ENCODE results near the gene DISP3.

Gene DISP3

GRCh38 chr1:11529763-11530730 lies 51.1 kb downstream of the DISP3 start:
- DNase-seq, result no peak

DNA sequence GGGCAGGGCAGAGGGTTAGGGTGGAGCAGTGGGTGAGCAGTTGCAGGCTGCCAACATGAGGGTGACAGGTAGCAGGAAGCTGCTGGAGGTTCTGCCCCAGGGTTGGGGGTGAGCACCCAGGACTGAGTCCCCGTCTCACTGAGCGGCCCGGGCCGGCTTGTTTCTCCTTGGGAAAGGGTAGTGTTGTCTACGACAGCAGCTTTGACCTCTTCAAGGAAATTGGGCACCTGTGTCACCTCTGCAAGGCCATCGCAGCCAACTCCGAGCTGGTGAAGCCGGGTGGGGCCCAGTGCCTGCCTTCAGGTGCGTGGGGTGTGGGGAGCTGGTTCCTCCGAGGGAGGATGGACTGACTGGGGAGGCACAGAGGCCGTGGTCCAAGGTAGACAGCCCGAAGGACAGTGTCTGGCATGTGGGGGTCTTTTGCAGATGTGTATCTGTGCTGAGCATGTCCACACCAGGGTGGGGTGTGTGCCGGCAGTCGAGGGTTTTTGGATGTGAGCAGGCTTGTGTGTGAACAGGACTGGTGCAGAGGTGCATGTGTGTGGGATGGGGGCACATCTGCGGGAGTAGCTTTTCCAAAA lies 51.9 kb downstream of the DISP3 start:
- no peak for DNase-seq

- no peak for DNase-seq
Measured at GRCh38 chr1:11531314-11531870, 52.4 kb downstream of the DISP3 start.

- DNase-seq, result no peak
Measured at GRCh38 chr1:11531943-11532342, 53.0 kb downstream of the DISP3 start.

DNA sequence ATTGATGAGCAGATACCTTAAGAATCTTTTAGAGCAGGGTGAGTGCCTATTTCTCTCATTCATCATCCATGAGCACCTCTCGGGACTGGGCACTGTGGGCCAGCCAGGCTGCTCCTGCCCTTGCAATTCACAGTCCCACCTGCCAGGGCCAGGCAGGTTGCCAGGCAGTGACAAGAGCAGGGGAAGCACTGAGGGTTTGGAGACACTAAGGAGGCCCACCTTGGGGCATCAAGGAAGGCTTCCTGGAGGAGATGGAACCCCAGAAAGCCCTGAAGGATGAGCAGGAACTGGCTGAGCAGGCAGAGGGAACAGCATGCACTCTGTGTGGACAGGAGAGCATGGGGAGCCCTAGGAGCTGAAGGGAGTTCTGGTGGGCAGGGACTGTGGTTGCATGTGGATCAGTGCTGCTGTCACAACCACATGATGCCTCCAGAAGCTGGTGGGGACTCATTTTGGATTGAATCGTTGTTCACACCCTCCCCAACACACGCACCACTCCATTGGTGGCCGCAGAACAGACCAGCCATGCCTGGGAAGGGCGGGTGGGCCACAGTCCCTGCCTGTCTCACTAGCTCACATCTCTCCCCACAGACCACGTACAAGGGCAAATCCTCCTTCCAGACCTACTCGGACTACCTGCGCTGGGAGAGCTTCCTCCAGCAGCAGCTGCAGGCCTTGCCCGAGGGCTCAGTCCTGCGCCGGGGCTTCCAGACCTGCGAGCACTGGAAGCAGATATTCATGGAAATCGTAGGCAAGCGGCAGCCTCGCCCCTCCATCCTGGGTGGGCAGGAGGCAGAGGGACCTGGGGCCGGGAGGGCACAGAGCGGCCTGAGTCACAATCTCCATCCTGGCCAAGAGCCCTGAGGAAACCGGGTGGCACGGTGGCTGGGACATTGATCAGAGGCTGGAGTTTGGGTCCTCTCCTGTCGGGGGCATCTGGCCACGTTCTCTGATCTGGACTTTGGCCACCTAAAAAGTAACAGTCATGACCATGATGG lies 55.1 kb downstream of the DISP3 start:
- DNase-seq, result no peak

DNA sequence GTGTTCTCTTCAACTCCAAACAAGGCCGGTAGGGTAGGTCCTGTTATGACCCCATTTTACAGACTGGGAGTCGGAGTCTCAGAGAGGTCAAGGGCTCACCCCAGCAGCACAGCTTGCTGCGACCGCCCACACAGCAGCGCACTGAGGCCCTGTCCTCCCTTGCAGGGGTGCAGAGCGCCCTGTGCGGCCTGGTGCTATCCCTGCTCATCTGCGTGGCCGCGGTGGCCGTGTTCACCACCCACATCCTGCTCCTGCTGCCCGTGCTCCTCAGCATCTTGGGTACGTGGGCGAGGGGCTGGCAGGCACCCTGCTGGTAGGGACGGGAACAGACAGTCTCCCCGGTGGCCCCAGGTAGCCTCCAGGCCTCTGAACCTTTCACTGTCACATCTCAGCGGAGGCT lies 55.9 kb downstream of the DISP3 start:
- no peak for DNase-seq

DNA sequence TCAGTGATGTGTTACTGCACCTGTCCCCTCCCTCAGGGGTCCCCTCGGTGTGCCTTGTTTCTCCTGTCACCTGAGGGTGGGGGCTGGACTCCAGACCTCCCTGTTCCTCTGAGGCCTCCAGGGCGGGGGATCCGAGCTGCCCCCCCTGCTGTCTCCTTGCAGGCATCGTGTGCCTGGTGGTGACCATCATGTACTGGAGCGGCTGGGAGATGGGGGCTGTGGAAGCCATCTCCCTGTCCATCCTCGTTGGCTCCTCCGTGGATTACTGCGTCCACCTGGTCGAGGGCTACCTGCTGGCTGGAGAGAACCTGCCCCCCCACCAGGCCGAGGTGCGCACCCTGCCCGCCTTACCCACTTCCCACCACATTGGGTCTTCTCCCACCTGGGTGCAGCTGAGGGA lies 56.4 kb downstream of the DISP3 start:
- DNase-seq, result no peak

- no peak for DNase-seq
Measured at GRCh38 chr1:11535761-11536572, 57.0 kb downstream of the DISP3 start.

DNA sequence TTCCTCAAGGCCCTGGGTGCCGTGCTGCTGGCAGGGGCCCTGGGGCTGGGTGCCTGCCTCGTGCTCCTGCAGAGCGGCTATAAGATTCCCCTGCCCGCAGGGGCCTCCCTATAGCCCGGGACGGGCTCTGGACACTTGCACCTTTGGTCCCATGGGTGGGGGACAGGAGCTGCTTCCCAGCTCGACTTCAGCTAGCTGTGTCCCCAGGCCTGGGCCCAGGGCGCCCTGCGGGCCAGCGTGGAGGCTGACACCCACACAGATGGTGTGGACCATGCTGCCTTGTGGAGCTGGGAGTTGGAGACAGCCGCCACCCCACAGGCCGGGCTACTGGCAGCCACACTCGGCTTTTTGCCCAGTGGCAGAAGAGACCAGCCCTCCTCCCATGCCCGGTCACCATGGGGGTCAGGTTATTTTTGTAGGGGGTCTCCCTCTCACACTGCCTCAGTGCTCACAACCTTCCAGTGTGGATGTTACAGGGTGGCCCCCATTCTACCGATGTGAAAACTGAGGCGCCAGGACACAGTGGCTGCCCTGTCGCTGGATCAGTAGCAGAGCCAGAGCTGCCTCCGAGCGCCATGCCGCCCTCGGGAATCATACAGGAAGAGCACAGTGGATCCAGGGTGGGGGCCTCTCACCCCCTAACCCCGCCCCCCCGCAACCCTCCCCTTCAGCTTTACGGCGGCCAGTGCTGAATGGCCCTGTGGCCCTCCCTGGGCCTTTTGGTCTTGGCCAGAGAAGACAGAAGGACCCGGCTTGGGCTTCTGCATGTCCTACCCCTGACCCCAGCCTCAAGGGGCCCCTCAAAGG lies 57.8 kb downstream of the DISP3 start:
- no peak for DNase-seq

DNA sequence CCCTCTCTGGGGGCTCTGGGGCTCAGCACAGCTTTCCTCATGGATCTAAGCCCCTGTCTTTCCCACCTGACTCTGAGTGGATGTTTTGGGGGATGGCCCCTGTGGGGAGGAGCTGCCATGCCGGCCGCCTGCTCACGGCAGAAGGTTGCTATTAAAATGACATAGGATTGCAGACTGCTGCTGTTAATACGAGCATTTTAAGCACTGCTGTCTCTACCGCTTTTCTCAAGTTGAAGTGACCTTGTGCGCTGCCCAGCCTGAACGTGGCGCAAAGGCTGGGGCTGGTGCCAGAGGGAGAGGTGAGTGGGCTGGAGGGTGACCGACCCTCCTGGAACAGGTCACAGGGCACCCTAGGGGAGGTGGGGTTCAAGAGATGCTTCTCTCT lies 58.4 kb downstream of the DISP3 start:
- DNase-seq, result no peak

- no peak for DNase-seq
Measured at GRCh38 chr1:11537854-11538591, 59.1 kb downstream of the DISP3 start.

DNA sequence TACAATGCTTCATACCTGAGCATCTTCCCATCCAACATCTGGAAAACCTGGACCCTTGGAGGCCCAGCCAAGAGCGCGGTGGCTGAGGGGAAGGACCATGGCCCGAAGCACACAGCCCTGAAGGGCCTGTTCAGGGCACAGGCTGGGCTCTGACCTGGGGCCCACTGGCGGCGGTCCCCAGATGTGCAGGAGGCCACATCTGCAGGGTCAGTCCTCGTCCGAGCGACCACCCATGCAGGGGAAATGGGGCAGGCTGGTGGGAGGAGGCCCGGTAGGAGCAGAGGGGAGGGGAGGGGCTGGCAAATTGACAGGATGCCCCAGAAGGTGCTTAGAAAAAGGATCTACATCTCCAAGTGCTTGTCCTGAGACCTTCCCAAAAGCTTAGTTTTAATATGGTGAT lies 59.9 kb downstream of the DISP3 start:
- no peak for DNase-seq

- DNase-seq, result no peak
Measured at GRCh38 chr1:11539850-11540772, 61.2 kb downstream of the DISP3 start.

GRCh38 chr1:11540773-11541160 lies 61.8 kb downstream of the DISP3 start:
- DNase-seq, result no peak

- DNase-seq, result no peak
Measured at GRCh38 chr1:11541236-11541635, 62.3 kb downstream of the DISP3 start.

- DNase-seq, result no peak
Measured at GRCh38 chr1:11541956-11542355, 63.0 kb downstream of the DISP3 start.

DNA sequence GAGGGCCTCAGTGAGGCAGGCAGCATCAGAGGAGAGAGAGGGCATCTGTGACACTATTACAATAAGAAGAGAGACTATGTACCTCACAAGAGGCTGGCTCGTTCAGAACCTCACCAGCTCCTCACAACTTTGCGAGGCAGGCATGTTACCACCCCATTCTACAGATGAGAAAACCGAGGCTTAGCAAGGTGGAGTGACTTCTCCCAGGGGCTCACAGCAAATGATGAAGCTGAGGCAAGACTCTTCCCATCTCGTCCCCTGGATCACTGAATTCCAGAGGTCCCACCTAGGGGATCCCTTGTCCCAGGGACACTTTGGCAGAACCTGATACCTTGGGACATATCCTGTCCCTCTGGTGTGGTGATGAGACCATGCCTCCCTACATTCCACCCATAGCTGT lies 64.4 kb downstream of the DISP3 start:
- no peak for DNase-seq

- DNase-seq, result no peak
Measured at GRCh38 chr1:11543796-11544195, 64.8 kb downstream of the DISP3 start.

- DNase-seq, result no peak
Measured at GRCh38 chr1:11546456-11546855, 67.5 kb downstream of the DISP3 start.
